COLO829 (cell line): ENCODE data around the gene MALT1.
"Not testable (repeated sequence)": the region's sequence is repeated elsewhere in the genome, so short reads cannot be mapped to it uniquely, and the experiment has no call there.

Source experiments
- DNase-seq: peaks from one replicate; pipeline ENCODE4 v3.0.0; 2012; ENCODE audit warnings: low spot score

MALT1 gene

GRCh38 chr18:58653144-58653722 is 18.0 kb upstream of the MALT1 start:
- not testable (repeated sequence) for DNase-seq

DNA sequence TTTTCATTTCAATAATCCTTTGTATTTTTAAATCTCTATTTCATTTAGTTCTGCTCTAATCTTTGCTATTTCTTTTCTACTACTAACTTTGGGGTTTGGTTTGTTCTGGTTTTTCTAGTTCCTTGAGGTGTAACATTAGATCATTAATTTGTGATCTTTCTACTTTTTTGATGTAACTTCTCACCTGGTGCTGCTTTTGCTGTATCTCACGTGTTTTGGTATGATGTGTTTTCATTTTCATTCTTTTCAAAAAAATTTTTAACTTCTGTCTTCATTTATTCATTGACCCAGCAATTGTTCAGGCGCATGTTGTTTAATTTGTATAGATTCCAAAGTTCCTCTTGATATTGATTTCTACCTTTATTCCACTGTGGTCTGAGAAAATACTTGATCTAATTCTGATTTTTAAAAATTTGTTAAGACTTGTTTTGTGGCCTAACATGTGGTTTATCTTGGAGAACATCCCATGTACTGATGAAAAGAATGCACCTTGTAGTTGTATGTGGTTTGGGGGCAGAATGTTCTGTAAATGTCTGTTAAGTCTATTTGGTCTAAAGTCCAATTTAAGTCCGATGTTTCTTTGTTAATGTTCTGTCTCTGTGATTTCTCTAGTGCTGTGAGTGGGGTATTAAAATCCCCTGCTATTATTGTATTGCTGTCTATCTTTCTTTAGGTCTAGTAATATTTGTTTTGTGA is 17.3 kb upstream of the MALT1 start:
- no peak for DNase-seq

- DNase-seq = no peak
These were observed 16.2 kb upstream of the MALT1 start for GRCh38 chr18:58654896-58655614.

DNA sequence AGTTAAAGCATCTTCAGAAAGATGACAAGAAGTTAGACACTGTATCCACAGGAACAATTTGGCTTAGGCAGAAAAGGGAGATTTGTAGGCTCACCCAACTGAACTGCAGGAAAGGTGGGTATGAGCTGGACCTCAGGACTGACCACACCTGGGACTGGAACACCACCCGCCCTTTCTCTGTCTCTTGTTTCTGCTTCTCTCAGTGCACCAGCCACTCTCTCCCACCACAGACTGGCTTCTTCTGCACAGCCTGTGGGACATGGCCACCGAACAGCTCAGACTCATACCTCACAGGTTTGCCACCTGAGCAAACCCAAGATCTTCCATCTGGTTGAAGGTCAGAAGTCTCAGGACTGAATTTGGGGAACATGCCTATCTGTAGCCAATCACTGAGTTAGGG is 14.2 kb upstream of the MALT1 start:
- DNase-seq = no peak

DNA sequence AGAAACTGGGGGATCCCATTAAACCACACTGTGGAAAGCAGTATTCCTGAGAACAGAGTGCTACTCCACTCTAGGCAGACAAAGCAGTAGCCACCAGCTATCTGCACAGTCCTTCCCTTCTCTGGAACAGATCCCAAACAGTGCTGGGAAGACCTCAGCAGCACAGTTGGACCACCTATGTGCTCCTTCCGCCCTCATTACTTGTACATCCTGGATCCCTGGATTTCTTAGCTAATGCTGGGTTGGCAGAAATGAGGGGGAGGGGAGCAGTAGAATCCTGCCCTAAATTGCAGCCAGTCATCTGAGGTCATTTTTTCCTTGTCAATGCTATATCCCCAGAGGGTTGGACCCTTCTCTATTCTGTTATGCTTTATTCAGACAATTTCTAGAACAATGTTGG is 13.8 kb upstream of the MALT1 start:
- no peak for DNase-seq

- no peak for DNase-seq
These were observed 11.6 kb upstream of the MALT1 start for GRCh38 chr18:58659691-58660090.

DNA sequence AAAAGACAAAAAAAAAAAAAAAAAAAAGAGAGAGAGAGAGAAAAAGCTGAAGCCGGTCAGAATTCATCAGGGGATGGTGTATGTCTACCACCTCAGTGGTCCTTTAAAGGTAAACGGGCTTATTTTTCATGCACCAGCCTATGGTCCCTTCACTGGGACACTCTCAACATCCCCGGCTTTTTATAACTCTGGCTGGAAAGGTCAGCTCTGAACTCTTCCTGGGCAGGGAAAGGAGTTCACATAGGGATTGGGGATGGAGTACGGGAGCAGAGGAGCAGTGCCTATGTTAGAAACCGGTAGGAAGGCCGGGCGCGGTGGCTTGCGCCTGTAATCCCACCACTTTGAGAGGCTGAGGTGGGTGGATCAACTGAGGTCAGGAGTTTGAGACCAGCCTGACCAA is 10.3 kb upstream of the MALT1 start:
- no peak for DNase-seq

- no peak for DNase-seq
These were observed 9.8 kb upstream of the MALT1 start for GRCh38 chr18:58661423-58661822.

DNA sequence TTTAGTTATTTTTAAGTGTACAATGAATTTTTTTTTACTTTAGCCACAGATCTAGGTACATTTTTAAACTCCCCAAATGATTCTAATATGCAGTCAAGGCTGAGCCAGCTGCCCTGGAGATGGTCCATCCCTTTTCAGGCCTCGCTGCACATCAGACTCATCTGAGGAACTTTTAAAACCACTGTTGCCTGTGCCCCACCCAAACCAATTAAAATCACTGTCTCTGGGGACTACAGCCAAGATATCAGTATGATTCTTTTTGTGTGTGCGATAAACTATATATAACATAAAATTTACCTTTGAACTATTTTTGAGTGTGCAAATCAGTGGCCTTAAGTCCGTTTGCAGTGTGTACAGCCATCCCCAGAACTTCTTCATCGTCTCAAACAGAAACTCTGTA is 9.1 kb upstream of the MALT1 start:
- no peak for DNase-seq

DNA sequence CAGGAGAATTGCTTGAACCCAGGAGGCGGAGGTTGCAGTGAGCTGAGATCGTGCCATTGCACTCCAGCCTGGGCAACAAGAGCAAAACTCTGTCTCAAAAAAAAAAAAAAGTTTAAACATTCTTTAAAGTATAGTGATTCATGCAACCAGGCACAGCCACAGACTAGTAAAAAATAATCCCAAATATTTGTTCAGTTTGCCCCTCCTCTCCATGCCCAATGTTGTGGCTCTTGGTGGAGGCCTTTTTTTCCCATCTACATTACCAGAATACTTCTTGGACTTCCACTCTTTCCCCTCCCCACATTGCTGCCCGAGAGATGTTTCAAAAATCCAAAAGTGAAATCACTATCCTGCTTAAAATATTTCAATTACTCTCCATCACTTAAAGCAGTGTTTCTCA is 5.1 kb upstream of the MALT1 start:
- DNase-seq = no peak

DNA sequence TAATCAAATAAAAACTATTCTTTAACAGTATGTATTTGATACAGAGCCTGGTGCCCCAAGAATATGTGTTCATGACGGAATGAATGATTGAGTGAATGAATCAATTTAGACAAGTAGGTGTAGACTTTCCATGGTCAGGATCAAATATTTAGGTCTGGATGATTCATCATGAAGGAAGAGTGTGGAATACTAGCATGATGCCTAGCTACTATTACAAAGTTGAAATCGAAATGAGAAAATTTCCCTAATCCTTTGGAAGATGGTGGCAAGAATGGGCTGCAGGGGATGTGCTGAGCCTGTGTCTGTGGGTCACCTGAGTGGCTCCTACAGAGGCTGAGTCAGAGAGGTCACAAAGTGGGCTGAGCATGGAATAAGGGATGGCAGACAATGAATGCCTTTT is 3.1 kb upstream of the MALT1 start:
- DNase-seq = no peak

DNA sequence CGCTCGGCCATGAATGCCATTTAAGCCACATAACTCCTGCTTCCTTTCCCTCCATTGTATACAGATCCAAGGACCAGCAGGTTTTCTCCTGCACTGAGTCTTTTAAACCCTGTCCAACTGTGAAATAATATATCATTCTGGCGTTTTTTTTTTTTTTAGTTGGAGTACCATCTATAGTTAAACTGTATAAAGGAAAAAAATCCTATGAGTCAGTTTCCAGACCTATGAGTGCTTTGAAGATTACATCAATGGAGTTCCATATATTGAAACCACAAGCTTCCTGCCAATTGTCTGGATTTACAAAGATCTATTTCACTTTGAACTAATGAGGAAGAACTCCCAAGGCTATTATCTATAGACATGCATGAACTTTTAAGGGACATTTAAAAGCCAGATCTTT is 2.4 kb upstream of the MALT1 start:
- DNase-seq = peak; percentile 63

DNA sequence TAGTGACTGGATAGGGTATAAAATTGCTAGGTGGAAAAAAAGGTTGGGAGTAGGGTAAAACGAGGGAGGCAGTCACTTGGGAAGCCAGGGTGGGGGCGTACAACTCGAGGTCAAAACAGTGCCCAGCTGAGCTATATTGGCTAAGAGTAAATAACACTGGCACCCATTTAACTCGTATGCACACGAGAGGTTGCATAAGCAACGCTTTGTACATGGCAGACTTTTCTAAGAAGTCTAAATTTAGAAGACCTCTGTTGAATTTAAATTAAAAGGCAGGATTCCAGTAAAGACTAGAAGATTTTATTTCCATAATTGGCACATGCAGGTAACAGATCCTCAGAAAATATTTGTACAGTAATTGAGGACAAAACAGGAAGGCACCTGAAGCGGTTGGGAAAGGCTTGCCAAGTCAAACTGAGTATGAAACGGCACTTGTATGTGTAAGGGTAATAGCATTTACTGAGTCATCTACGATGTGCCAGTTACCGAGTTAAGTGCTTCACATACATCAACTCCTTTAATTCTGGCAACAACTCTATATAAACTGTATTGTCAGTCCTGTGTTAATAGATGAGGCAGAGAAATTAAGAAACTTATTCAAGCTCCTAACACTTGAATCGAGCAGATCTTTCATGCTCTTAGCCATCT is 1.4 kb upstream of the MALT1 start:
- no peak for DNase-seq

DNA sequence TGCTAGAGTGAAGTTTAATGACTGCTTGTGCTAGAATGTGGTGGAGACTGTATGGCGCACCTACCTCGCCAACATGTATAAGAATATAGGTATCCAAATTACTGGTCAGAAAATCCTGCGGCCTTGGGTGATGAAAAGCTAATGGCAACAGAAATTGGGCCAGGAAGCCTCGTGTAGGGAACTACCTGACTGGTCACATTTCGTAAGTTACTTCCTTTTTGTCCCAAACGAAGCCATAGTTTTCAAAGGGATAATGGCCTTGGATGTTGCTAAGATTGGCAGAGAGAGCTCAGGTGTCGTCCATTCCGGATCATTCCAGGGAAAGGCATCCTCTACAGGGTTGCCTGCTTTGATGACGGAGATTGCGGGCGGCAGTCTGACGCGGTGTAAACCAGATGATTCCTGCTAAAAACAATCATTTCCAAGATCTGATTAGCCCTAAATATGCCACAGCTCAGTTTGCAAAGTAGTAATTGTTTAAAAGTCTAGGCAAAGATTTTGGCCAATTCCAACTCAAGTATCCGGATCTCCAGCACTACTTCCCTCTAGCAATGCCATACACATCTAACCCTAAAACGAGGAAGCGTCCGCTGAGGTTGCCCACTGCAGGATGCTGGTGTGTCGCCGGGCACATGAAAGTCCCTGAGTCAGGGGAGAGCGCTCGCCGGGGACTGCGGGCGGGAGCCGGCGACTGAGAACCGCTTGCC is 708 bp upstream of the MALT1 start:
- DNase-seq = no peak

DNA sequence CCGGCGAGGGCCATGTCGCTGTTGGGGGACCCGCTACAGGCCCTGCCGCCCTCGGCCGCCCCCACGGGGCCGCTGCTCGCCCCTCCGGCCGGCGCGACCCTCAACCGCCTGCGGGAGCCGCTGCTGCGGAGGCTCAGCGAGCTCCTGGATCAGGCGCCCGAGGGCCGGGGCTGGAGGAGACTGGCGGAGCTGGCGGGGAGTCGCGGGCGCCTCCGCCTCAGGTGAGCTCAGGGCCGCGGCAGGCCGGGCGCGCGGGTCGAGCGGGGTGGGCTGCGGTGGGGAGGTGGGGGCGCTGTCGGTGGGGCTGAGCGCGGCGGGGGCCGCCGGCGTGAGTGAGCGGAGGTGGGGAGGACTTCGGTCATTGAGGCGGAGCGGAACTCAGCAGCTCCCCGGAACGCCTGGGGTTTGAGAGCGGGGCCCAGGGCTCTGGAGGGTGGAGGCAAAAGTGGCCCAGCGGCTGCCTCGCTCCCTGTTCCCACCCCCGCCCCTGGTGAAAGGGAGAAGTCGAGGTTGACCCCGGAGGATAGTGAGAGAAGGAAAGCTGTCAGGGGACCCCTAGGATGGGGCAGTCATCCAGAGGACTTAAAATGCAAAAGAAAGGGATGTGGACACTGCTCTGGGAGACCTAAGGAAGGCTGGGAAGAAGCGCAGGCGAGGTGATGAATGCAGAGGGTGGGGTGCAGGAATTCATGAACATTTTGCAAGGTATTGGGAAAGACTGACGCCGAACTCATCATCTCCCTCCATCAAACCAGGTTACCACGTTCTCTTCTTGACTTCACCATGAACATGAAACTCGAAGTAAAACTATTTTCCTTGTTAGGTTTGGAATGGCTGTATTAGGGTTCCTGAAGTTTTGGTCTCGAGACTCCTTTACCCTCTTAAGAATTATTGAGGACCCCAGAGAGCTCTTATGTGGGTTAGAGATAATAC is 633 bp downstream of the MALT1 start:
- no peak for DNase-seq

GRCh38 chr18:58674159-58674558 is 2.9 kb downstream of the MALT1 start:
- no peak for DNase-seq

DNA sequence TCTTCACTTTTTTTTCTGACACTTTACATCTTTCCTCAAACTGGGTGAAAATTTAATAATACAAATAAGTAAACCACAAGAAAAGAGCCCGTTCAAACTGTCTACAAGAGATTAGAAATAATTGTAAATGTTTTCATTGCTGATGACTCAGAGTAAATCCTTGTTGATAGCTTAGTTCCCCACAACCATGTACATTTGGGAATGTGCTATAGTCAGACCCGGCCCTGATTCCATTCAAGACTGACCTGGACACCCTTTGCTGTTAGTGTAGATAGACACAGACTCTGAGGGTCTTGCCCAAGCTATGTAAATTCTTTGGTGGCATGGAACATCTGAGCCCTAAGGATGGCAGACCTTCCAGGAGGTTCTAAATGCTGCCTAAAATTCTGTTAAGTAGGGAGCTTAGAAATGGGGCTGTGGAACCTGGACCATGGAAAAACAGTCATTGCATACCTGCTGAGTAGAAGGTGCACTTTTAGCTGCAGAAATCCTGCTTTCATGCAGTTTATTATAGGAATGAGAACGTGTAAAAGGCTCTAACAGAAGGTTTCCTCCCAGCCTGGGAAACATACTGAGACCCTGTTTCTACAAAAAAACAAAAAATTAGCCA is 3.7 kb downstream of the MALT1 start:
- no peak for DNase-seq

GRCh38 chr18:58676270-58676669 is 5.0 kb downstream of the MALT1 start:
- DNase-seq = no peak

- DNase-seq = no peak
These were observed 11.3 kb downstream of the MALT1 start for GRCh38 chr18:58682429-58683069.

GRCh38 chr18:58687871-58688308 is 16.6 kb downstream of the MALT1 start:
- no peak for DNase-seq
